DOHH2 (cell line): ENCODE results near the gene COL5A1.

ENCODE experiments used
- H3F3A ChIP-seq: fragments of 200-600 bp; sonication (generic), shearing (Covaris generic); 2 replicates; pipeline ENCODE4 v1.6.0; 2016; ENCODE audit warnings: antibody characterized with exemption, mild to moderate bottlenecking; ENCODE audit not compliant: control insufficient read depth, insufficient read depth
- H3K27ac ChIP-seq: fragments of 200-600 bp; sonication (generic); 2 replicates; pipeline ENCODE4 v1.5.1; 2014; ENCODE audit warnings: low read depth, mild to moderate bottlenecking, low read length, moderate library complexity
- H3K27me3 ChIP-seq: fragments of 200-600 bp; sonication (generic); 2 replicates; pipeline ENCODE4 v1.6.1; 2014; ENCODE audit warnings: mild to moderate bottlenecking, low read length, mixed read lengths; ENCODE audit not compliant: control insufficient read depth
- H3K36me3 ChIP-seq: fragments of 200-600 bp; sonication (generic); 2 replicates; pipeline ENCODE4 v1.6.1; 2014; ENCODE audit warnings: mild to moderate bottlenecking, low read length, moderate library complexity, mixed read lengths; ENCODE audit not compliant: control insufficient read depth
- H3K4me1 ChIP-seq: fragments of 200-600 bp; sonication (generic); 2 replicates; pipeline ENCODE4 v1.6.1; 2014; ENCODE audit warnings: mild to moderate bottlenecking, low read length, mixed read lengths; ENCODE audit not compliant: control insufficient read depth
- H3K4me2 ChIP-seq: fragments of 200-600 bp; sonication (generic); 2 replicates; pipeline ENCODE4 v1.6.0; 2014; ENCODE audit warnings: mild to moderate bottlenecking, low read length, moderate library complexity
- H3K4me3 ChIP-seq: fragments of 200-600 bp; sonication (generic); 2 replicates; pipeline ENCODE4 v1.5.1; 2014; ENCODE audit warnings: mild to moderate bottlenecking, low read length, mixed read lengths
- H3K79me2 ChIP-seq: fragments of 200-600 bp; sonication (generic); 2 replicates; pipeline ENCODE4 v1.6.1; 2014; ENCODE audit warnings: mild to moderate bottlenecking, low read length, mixed read lengths; ENCODE audit not compliant: control insufficient read depth
- H3K9me2 ChIP-seq: fragments of 200-600 bp; sonication (generic); replicated peaks from 2 replicates; pipeline ENCODE4 v1.6.1; 2014; ENCODE audit warnings: mild to moderate bottlenecking, low read length, mixed read lengths; ENCODE audit not compliant: control insufficient read depth
- H3K9me3 ChIP-seq: fragments of 200-600 bp; sonication (generic); 2 replicates; pipeline ENCODE4 v1.6.1; 2014; ENCODE audit warnings: antibody characterized with exemption, low read length, mixed read lengths; ENCODE audit not compliant: control insufficient read depth, insufficient read depth
- H4K20me1 ChIP-seq: fragments of 200-600 bp; sonication (generic); 2 replicates; pipeline ENCODE4 v1.6.0; 2014; ENCODE audit warnings: low read depth, mild to moderate bottlenecking, antibody characterized with exemption, low read length, moderate library complexity; ENCODE audit not compliant: control insufficient read depth, insufficient read depth
- CTCF ChIP-seq: fragments of 200-600 bp; sonication (generic); IDR thresholded peaks from one replicate; pipeline ENCODE4 v1.5.1; 2014; ENCODE audit warnings: antibody characterized with exemption, mild to moderate bottlenecking, low read depth, low read length; ENCODE audit not compliant: poor library complexity, severe bottlenecking
- EZH2phosphoT487 ChIP-seq: fragments of 200-600 bp; sonication (generic); IDR thresholded peaks from 2 replicates; pipeline ENCODE4 v1.6.1; 2017; ENCODE audit warnings: borderline replicate concordance, mild to moderate bottlenecking, antibody characterized with exemption, low read length, moderate library complexity, mixed read lengths

The COL5A1 gene

GRCh38 chr9:134728801-134729495 lies 87.3 kb downstream of the COL5A1 start:
- Histone ChIP-seq H3K9me2 (no peaks in the 10 kb centered on the region), H4K20me1 (no peaks in the 10 kb centered on the region), H3K27ac (no peak overlapping the region), H3K79me2 (no peaks in the 10 kb centered on the region), H3K4me3 (no peak overlapping the region), H3K27me3 (no peaks in the 10 kb centered on the region), H3K4me1 (no peaks in the 10 kb centered on the region), H3K4me2 (no peak overlapping the region), H3F3A (no peaks in the 10 kb centered on the region), H3K9me3 (peaks cover 4% of the 10 kb centered on the region; the same call in 1 of the 2 replicates), H3K36me3 (no peaks in the 10 kb centered on the region)
- TF ChIP-seq CTCF: no peak
- TF ChIP-seq EZH2phosphoT487: no peak

GRCh38 chr9:134730011-134730760 lies 88.6 kb downstream of the COL5A1 start:
- Histone ChIP-seq H3K4me2 (no peak overlapping the region), H4K20me1 (no peaks in the 10 kb centered on the region), H3F3A (no peaks in the 10 kb centered on the region), H3K27ac (no peak overlapping the region), H3K79me2 (no peaks in the 10 kb centered on the region), H3K9me2 (no peaks in the 10 kb centered on the region), H3K9me3 (peaks cover 4% of the 10 kb centered on the region; the same call in 1 of the 2 replicates), H3K27me3 (no peaks in the 10 kb centered on the region), H3K36me3 (no peaks in the 10 kb centered on the region), H3K4me1 (no peaks in the 10 kb centered on the region), H3K4me3 (no peak overlapping the region)
- no peak for TF ChIP-seq EZH2phosphoT487
- TF ChIP-seq CTCF: no peak

- Histone ChIP-seq H3F3A (no peaks in the 10 kb centered on the region), H3K4me1 (no peaks in the 10 kb centered on the region), H3K36me3 (no peaks in the 10 kb centered on the region), H3K4me2 (no peak overlapping the region), H3K27ac (no peak overlapping the region), H3K9me2 (no peaks in the 10 kb centered on the region), H3K9me3 (peaks cover 4% of the 10 kb centered on the region; the same call in 1 of the 2 replicates), H3K79me2 (no peaks in the 10 kb centered on the region), H4K20me1 (no peaks in the 10 kb centered on the region), H3K4me3 (no peak overlapping the region), H3K27me3 (no peaks in the 10 kb centered on the region)
- TF ChIP-seq CTCF (no peak), EZH2phosphoT487 (no peak)
Observed at GRCh38 chr9:134730761-134731496, 89.3 kb downstream of the COL5A1 start.
